GM23338 (cell line): ENCODE results near the gene USP5. TPM values are rescaled to one million over a fixed set of nuclear protein-coding genes. Genes with fewer than 3 reads are reported as not detected.

Experiments used
- ATAC-seq: fragments of 200-7000 bp; cut with Tn5 transposase; 3 replicates; pipeline ENCODE4 v1.9.1; 2020
- DNase-seq: peaks from one replicate; pipeline ENCODE4 v3.0.0-alpha.2; 2015; ENCODE audit warnings: low spot score
- H2AFZ ChIP-seq: fragments of 200-600 bp; sonication (generic); 2 replicates; pipeline ENCODE4 v1.8.0; 2016; ENCODE audit warnings: antibody characterized with exemption, mild to moderate bottlenecking, moderate library complexity
- H3F3A ChIP-seq: fragments of 200-600 bp; sonication (generic); replicated peaks from 2 replicates; pipeline ENCODE4 v1.8.0; 2017; ENCODE audit warnings: antibody characterized with exemption, mixed run types, low read depth
- H3K27ac ChIP-seq: fragments of 200-600 bp; sonication (generic); 2 replicates; pipeline ENCODE4 v1.6.1; 2016; ENCODE audit warnings: low read depth
- H3K27me3 ChIP-seq: fragments of 200-600 bp; sonication (generic); 2 replicates; pipeline ENCODE4 v1.8.0; 2016; ENCODE audit warnings: mild to moderate bottlenecking, mixed run types, moderate library complexity; ENCODE audit not compliant: insufficient read depth
- H3K36me3 ChIP-seq: fragments of 200-600 bp; sonication (generic); 2 replicates; pipeline ENCODE4 v1.8.0; 2016; ENCODE audit warnings: mild to moderate bottlenecking; ENCODE audit not compliant: insufficient read depth
- H3K4me1 ChIP-seq: fragments of 200-600 bp; sonication (generic); 2 replicates; pipeline ENCODE4 v1.8.0; 2016; ENCODE audit warnings: mild to moderate bottlenecking, moderate library complexity; ENCODE audit not compliant: insufficient read depth
- H3K4me2 ChIP-seq: fragments of 200-600 bp; sonication (generic); 2 replicates; pipeline ENCODE4 v1.7.1; 2017; ENCODE audit warnings: mixed run types
- H3K4me3 ChIP-seq: fragments of 200-600 bp; sonication (generic); 2 replicates; pipeline ENCODE4 v1.6.1; 2016; ENCODE audit warnings: mixed run types
- H3K79me2 ChIP-seq: fragments of 200-600 bp; sonication (generic); replicated peaks from 2 replicates; pipeline ENCODE4 v1.8.0; 2017; ENCODE audit warnings: mild to moderate bottlenecking; ENCODE audit not compliant: insufficient read depth
- H3K9me2 ChIP-seq: fragments of 200-600 bp; sonication (generic); 2 replicates; pipeline ENCODE4 v1.8.0; 2017; ENCODE audit not compliant: insufficient read depth
- H4K20me1 ChIP-seq: fragments of 200-600 bp; sonication (generic); replicated peaks from 2 replicates; pipeline ENCODE4 v1.8.0; 2017; ENCODE audit warnings: mild to moderate bottlenecking; ENCODE audit not compliant: insufficient read depth
- H3K27ac Mint-ChIP-seq: 2 replicates; pipeline ENCODE4 v1.8.0; 2020; ENCODE audit warnings: inconsistent platforms, mild to moderate bottlenecking, moderate library complexity, mixed read lengths
- H3K27me3 Mint-ChIP-seq: 3 replicates; pipeline ENCODE4 v1.8.0; 2022; ENCODE audit warnings: low read depth, mild to moderate bottlenecking, moderate library complexity, mixed read lengths, inconsistent platforms; ENCODE audit not compliant: insufficient read depth, poor library complexity
- H3K36me3 Mint-ChIP-seq: 3 replicates; pipeline ENCODE4 v1.8.0; 2021; ENCODE audit warnings: low read depth, mild to moderate bottlenecking, inconsistent platforms, moderate library complexity, mixed read lengths
- H3K4me1 Mint-ChIP-seq: 3 replicates; pipeline ENCODE4 v1.8.0; 2020; ENCODE audit warnings: mild to moderate bottlenecking, inconsistent platforms, mixed read lengths
- H3K4me3 Mint-ChIP-seq: 3 replicates; pipeline ENCODE4 v1.8.0; 2021; ENCODE audit warnings: moderate library complexity, mild to moderate bottlenecking, inconsistent platforms, mixed read lengths
- H3K9me3 Mint-ChIP-seq: 3 replicates; pipeline ENCODE4 v1.8.0; 2020; ENCODE audit warnings: moderate library complexity, mild to moderate bottlenecking, inconsistent platforms, mixed read lengths
- ETS1 ChIP-seq: IDR thresholded peaks from 2 replicates; pipeline ENCODE4 v1.6.1; 2016; ENCODE audit warnings: antibody characterized with exemption
- EZH2 ChIP-seq: fragments of 200-600 bp; sonication (generic); IDR thresholded peaks from one replicate; pipeline ENCODE4 v1.8.0; 2017; ENCODE audit warnings: antibody characterized with exemption, mild to moderate bottlenecking, low read depth; ENCODE audit not compliant: unreplicated experiment
- EZH2phosphoT487 ChIP-seq: fragments of 200-600 bp; sonication (generic); IDR thresholded peaks from one replicate; pipeline ENCODE4 v1.8.1; 2018; ENCODE audit warnings: antibody characterized with exemption; ENCODE audit not compliant: unreplicated experiment
- STAT1 ChIP-seq: IDR thresholded peaks from one replicate; pipeline ENCODE4 v1.6.1; 2016; ENCODE audit warnings: antibody characterized with exemption; ENCODE audit not compliant: unreplicated experiment
- ZNF114 ChIP-seq: fragments of 250-450 bp; sonication (Bioruptor Pico); IDR thresholded peaks from 2 replicates; pipeline ENCODE4 v1.5.0; 2020; ENCODE audit warnings: mild to moderate bottlenecking, moderate library complexity
- ZNF331 ChIP-seq: fragments of 250-450 bp; sonication (Bioruptor Pico); IDR thresholded peaks from 2 replicates; pipeline ENCODE4 v1.5.0; 2020; ENCODE audit warnings: low read depth, mild to moderate bottlenecking, moderate library complexity
- polyA plus RNA-seq: library from polyadenylated mRNA; unstranded; fragments of >200 nt; fragmentation: Nextera tagmentation; extraction: Ambion mirVana; gene quantifications from 2 replicates; pipeline ENCODE4 v1.2.1, GENCODE V29; 2016
- total RNA-seq: library from RNA; depleted of rRNA; stranded (reverse); fragments of >200 nt; shearing (Covaris generic); gene quantifications from 2 replicates; pipeline ENCODE4 v1.2.3, GENCODE V29; 2014
- TF ChIP-seq, protein P1 (sequence below): fragments of 250-450 bp; sonication (Bioruptor Pico); IDR thresholded peaks from 2 replicates; pipeline ENCODE4 v1.5.0; 2020; ENCODE audit warnings: mild to moderate bottlenecking, moderate library complexity

USP5 gene
- total and polyA plus RNA-seq, 2 experiments from 2014 or later: 35.1 to 109 TPM

- TF ChIP-seq, protein P1, sequence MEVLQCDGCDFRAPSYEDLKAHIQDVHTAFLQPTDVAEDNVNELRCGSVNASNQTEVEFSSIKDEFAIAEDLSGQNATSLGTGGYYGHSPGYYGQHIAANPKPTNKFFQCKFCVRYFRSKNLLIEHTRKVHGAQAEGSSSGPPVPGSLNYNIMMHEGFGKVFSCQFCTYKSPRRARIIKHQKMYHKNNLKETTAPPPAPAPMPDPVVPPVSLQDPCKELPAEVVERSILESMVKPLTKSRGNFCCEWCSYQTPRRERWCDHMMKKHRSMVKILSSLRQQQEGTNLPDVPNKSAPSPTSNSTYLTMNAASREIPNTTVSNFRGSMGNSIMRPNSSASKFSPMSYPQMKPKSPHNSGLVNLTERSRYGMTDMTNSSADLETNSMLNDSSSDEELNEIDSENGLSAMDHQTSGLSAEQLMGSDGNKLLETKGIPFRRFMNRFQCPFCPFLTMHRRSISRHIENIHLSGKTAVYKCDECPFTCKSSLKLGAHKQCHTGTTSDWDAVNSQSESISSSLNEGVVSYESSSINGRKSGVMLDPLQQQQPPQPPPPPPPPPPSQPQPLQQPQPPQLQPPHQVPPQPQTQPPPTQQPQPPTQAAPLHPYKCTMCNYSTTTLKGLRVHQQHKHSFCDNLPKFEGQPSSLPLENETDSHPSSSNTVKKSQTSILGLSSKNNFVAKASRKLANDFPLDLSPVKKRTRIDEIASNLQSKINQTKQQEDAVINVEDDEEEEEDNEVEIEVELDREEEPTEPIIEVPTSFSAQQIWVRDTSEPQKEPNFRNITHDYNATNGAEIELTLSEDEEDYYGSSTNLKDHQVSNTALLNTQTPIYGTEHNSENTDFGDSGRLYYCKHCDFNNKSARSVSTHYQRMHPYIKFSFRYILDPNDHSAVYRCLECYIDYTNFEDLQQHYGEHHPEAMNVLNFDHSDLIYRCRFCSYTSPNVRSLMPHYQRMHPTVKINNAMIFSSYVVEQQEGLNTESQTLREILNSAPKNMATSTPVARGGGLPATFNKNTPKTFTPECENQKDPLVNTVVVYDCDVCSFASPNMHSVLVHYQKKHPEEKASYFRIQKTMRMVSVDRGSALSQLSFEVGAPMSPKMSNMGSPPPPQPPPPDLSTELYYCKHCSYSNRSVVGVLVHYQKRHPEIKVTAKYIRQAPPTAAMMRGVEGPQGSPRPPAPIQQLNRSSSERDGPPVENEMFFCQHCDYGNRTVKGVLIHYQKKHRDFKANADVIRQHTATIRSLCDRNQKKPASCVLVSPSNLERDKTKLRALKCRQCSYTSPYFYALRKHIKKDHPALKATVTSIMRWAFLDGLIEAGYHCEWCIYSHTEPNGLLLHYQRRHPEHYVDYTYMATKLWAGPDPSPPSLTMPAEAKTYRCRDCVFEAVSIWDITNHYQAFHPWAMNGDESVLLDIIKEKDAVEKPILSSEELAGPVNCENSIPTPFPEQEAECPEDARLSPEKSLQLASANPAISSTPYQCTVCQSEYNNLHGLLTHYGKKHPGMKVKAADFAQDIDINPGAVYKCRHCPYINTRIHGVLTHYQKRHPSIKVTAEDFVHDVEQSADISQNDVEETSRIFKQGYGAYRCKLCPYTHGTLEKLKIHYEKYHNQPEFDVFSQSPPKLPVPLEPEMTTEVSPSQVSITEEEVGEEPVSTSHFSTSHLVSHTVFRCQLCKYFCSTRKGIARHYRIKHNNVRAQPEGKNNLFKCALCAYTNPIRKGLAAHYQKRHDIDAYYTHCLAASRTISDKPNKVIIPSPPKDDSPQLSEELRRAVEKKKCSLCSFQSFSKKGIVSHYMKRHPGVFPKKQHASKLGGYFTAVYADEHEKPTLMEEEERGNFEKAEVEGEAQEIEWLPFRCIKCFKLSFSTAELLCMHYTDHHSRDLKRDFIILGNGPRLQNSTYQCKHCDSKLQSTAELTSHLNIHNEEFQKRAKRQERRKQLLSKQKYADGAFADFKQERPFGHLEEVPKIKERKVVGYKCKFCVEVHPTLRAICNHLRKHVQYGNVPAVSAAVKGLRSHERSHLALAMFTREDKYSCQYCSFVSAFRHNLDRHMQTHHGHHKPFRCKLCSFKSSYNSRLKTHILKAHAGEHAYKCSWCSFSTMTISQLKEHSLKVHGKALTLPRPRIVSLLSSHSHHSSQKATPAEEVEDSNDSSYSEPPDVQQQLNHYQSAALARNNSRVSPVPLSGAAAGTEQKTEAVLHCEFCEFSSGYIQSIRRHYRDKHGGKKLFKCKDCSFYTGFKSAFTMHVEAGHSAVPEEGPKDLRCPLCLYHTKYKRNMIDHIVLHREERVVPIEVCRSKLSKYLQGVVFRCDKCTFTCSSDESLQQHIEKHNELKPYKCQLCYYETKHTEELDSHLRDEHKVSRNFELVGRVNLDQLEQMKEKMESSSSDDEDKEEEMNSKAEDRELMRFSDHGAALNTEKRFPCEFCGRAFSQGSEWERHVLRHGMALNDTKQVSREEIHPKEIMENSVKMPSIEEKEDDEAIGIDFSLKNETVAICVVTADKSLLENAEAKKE (CRISPR knock-in tag): no peak
- no peak for TF ChIP-seq ETS1
Observed at GRCh38 chr12:6860116-6860515, 8.2 kb downstream of the USP5 start (continued).

- Mint-ChIP-seq H3K4me3 (no peak overlapping the region; the same call in 2 of the 3 replicates), H3K36me3 (peaks cover 90% of the 10 kb centered on the region)
- no peak for TF ChIP-seq STAT1
- no peak for TF ChIP-seq EZH2
- TF ChIP-seq ZNF331 (CRISPR knock-in tag): no peak
- TF ChIP-seq, protein P1 (CRISPR knock-in tag): no peak
- no peak for TF ChIP-seq EZH2phosphoT487
- TF ChIP-seq ETS1: no peak
- no peak for TF ChIP-seq ZNF114 (CRISPR knock-in tag)
Observed at GRCh38 chr12:6860942-6861341, 9.0 kb downstream of the USP5 start.

More at GRCh38 chr12:6860942-6861341, 9.0 kb downstream of the USP5 start:
- Mint-ChIP-seq H3K27ac (no peak overlapping the region), H3K9me3 (no peaks in the 10 kb centered on the region; the same call in 2 of the 3 replicates), H3K4me1 (peaks cover 8% of the 10 kb centered on the region), H3K27me3 (peaks cover 12% of the 10 kb centered on the region)
- H3K9me2 ChIP-seq: no peaks in the 10 kb centered on the region
- H3K4me2 ChIP-seq: no peak overlapping the region
- no peak overlapping the region for H2AFZ ChIP-seq
- H3K27ac ChIP-seq: no peak overlapping the region
- H3K79me2 ChIP-seq: no peaks in the 10 kb centered on the region
- DNase-seq (no peak), ATAC-seq (no peak)
- peaks cover 22% of the 10 kb centered on the region for H3K36me3 ChIP-seq
- peaks cover 7% of the 10 kb centered on the region; the same call in 1 of the 2 replicates for H3K4me1 ChIP-seq
- H3F3A ChIP-seq: peaks cover 6% of the 10 kb centered on the region
- no peak overlapping the region for H3K4me3 ChIP-seq
- H3K27me3 ChIP-seq: no peaks in the 10 kb centered on the region
- H4K20me1 ChIP-seq: no peaks in the 10 kb centered on the region
